ENCODE results near the gene ITPK1.
"Not testable (repeated sequence)": the region's sequence is repeated elsewhere in the genome, so short reads cannot be mapped to it uniquely, and the experiment has no call there.

ITPK1 gene

DNA sequence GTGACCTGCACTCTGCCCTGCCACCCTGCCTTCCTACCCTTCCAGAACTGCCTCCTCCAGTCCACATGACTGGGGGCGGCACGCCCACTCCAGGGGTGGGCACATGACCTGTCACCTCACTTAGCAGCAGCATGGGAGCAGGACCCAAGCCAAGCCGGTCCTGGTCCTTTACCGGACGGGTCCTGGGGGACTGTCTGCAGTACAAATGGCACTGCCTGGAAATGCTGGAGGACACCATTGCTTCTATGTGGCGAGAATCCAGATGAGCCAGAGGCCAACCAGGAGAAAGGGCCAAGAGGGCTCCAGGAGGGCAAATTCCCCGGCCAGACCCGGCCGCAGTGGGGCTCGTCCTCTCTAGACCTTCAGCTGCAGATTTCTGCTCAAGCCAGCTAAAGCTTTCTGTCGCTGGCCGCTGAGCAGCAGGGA lies 33.1 kb downstream of the ITPK1 start:
- DNase-seq: no peak

DNA sequence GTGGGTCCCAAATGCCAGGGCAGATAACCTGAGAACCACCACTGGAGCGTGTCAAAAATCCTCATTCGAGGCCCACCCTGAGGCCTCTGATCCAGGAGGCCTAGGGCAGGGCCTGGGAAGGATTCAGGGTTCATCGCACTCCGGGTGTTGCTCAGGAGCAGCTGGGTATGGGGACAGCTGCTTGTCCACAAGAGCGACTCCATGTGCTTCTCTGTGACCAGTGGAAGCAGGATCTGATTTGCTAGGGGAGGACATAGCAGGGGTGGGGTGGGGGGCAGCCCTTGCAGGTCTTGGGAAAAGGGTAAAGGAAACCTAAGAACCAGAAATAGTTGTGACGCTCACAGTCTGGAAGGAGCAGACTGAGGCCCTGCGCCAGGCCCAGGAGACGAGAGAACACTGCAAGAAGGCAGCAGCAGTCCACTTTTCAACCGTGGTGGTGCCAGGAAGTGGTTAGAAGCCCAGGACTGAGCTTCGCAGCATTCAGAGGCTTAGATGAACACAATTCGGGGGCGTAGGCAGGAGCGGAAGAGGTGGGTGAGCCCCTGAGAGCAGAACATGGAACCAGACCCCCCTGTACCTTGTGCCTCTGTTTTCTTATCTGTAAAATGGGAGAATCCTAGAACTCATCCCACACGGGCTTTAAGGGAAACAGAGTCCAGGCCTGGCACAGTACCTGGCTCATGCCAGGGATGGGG lies 33.7 kb downstream of the ITPK1 start:
- no peak for DNase-seq

DNA sequence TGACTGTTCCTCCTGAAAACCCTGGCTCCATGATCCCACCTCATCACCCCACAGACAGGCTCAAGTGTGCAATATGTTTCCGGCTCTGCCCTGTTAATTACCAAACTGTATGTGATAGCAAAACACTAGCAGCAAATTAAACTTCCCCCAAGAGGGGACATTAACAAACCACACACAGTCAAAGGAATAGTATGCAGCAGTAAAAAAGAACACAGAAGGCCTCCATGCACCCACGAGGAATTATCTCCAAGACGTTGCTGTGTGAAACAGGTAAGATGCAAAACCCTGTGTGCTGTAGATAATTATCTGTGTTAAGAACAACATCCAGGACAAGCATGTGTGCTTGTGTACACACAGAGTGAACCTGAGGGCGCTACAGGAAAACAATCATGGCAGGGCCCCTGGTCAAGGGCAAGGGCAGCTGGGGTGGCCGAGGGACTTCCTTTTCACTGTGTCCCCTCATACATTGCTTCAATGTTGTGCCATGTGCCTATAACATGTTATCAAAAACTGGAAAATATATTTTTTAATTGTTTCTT lies 35.8 kb downstream of the ITPK1 start:
- no peak for DNase-seq

DNA sequence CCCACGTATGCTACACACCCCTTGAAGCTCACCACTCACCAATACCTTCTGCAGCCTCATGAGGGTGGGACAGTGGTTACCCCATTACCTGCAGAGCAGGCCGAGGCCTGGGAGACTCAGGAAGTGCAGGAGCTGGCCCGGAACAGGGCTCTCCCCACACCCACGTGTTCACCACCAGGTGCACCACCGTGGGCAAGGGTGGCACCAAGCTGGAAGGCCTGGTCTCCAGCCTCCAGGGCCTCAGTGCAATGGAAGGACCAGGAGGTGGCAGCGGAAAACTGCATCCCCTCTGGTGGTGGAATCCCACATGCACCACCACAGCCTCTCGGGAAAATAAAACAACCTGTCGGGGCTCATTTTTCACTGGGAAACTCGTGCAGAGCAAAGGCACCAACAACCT lies 36.4 kb downstream of the ITPK1 start:
- DNase-seq: no peak

DNA sequence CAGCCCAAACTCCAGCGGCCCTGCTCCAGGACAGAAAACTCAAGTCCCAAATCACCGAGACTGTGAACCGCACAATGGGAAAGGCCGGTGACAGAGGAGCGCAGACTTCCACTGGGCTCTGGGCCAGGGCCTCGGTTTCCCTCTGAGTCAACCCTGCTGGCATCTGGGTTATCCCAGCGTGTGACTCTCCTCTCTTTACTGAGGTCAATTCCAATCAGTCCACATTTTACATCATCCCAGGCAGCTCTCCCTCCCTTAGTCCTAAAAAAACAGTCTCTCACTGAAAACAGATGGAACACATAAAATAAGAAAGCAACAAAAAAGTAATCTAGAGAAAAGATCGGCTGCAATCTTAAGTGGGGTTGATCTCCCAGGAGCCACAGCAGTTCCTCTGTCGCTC lies 36.9 kb downstream of the ITPK1 start:
- no peak for DNase-seq

DNA sequence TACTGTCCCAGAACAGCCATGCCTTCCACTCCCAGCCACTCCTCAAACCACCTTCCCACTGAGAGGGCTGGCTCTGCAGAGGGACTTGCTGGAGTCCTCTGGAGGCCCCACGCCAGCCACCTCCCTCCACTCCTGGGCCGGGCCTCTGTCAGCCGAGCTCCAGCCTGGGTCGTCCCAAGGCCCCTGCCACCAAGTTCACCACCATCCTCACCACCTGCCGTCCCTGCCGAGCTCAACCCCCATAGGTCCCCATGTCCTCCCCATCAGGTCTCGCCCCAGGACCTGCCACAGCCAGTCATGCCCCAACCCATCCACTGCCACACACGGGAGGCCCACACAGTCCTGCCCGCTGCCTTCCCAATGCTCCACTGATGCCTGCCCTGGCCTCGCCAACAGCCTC lies 39.0 kb downstream of the ITPK1 start:
- DNase-seq: no peak

DNA sequence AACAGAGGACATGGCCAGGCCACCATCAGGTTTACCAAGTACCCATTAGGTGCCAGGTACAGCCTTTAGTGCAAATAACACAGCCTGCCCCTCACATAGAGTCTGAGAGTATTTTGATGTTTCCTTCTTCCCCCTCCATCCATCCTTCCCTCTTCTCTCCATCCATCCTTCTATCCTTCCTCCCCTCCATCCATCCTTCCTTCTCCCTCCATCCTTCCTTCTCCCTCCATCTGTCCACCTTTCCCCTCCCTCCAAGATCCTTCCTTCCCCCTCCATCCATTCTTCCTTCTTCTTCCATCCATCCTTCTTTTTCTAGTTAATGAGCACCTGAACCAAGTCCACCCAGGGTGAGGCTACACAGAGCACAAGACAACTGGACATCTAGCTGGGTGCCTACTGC lies 39.8 kb downstream of the ITPK1 start:
- no peak for DNase-seq

DNA sequence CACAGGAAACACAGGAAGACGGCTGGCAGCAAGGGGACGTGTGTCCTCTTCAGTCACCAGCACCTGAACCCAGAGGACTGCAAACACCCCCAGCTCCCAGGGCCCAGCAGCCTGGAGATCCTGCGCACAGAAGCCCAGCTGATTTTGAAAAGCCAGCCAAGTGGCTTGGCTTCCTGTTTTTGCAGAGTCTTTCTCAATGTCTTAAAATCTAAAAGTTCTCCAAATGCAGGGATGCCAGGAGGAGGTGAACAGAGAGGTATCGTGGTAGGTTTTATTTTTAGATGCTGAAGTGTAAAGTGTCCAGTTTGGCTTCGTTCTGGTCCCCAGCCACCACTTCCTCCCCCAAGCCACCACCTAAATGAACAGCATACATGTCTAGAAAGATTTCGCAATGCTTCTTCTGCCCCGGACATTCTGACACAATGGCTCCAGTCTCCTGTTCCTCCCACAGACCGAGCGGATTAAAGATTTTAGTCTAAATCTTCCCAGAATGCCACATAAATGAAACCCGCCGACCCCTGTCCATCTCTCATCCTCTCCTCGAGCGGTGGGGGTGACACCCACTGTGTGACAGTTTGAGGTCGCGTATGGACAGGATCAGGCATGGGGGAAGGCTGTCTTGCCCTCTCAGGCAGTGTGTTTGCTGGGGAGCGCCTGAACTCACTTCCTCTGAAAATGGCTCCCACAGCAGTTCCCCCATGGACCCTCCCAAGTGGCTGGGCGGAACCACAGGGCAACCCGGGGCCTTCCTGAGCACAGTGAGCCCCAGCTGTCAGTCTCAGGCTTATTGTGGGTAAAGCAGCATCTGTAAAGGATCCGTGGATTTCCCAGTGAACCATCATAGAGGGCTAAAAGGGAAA lies 41.6 kb downstream of the ITPK1 start:
- DNase-seq: no peak

DNA sequence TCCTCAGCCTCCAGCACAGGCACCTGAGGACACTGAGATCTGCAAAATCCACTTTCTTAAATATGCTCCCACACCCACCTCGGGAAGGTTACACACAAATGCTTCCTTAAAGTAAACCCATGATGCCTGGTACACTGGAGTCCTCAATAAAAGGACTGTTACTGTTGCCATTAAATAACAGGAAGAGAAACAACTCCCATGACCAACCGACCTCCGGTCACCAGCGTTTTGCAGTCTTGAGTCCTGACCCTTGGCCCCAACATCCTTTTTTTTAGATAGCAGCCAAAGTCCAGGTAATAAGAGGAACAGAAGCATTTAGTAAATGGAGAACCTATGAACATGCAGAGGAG lies 42.4 kb downstream of the ITPK1 start:
- DNase-seq: no peak

DNA sequence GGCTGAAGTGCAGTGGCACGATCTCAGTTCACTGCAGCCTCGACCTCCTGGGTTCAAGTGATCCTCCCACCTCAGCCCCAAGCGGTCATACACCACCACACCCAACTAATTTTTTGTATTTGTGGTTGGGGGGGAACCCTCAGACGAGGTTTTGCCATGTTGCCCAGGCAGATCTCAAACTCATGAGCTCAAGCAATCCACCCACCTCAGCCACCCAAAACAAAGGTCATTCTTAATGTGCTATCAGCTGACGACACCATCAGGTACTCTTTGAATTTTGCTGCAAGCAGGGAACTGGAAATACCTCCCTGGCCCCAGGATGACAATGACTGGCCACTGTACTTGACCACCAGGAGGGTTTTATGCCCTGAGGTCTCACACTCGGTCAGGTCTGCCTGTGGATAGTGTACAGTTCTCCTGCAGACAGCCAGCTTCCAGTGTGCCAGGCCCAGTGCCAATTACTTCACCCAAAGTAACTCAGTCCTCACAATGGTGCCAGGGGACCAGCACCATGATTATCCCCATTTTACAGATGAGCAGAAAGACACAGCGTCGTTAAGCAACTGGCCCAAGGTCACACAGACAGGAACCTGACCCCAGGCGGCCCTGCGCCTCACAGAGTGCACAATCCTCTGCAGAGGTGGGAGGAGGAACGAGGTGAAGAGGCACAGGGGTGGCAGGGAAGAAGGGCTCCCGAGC lies 42.9 kb downstream of the ITPK1 start:
- no peak for DNase-seq

DNA sequence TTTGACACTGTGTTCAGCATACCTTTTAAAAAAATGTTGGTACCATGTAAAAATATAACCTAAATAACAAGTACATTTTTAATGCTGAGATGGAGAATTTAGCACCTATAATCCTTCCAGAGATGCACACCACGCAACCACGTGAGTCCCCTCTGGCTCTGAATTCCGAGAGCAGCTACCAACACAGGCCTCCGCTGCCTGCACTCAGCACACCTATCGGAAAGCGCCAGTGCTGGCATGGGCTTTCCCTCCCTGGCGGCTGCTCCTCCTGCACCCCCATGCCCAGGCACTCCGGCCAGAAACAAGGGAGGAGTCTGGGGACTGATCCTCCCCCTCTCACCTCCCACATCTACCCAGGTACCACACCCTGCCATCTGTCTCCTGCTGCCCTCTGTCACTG lies 47.0 kb downstream of the ITPK1 start:
- no peak for DNase-seq

DNA sequence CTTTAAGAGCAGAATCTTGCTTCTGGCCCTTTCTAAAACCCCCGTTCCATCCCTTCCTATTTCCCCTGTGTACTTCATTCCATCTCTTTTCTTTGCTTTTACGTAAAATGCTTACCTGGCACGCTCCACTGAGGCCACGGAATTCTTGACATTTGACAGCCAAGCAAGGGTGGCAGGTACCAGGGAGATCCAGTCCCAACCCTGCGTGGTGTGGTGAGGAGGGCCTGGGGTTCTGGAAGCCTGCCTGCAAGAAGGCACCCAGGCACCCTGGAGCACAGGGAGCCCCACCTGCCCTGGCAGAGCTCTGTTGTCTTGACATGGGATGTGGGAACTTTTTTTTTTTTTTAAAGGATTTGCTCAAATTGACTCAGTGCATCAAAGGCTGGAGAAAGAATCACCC lies 48.6 kb downstream of the ITPK1 start:
- no peak for DNase-seq

DNA sequence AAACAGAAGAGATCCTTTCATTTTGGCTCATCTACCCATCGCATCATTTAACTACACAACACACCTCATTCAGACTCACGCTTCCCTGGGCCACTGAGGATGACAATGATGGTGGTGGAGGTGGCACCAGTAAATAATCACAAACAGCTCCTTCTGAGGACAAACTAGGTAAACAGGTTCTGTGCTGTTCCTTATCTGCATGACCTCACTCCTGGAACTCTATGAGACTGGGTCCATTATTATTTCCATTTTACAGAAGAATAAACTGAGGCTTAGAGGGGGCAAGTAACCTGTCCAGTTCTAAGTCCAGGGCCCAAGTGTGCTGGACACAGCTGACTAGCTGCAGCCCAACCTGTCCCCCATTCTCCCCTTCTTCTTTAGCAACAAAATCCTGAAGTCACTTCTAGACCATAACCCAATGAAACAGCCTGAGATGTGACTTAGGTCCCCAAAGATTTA lies 50.4 kb downstream of the ITPK1 start:
- DNase-seq: no peak

DNA sequence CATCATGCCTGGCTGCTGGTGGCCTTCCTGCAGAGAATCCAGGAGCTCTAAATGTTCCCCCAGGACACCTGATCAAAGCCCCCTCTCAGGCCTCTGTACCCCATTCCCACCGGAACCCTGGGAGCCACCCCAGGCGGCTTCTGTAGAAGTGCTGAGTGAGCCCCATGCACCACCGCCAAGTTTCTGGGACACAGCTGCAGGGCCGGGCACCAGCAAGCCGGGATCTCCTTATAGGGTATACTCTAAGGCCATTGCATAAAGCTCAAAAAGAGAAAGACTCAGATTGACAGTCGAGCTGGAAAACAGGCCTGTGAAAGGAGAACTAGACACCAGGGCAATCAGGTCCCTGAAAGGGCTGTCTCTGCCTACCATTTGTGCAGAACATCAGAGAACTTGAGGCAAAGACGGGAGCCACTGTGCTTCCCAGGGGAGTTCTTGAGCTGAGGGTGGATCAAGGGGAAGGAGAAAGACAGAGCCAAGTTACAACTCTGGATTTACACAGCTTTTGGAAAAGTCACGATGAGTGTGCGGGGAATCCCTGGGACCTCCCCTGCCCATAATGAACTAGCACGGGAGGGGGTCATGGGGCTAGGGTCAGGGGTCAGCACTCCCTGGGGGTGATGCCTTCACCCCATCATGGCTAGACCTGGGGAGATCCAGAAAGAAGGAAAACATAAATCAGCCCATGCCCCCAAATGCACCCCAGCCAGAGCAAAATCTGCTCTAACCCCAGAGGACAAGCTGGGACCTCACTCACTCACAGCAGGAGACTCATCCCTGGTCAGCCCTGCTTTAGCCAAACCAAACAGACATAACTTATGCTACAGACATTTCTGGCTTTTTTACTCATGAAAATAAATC lies 51.1 kb downstream of the ITPK1 start:
- DNase-seq: no peak

DNA sequence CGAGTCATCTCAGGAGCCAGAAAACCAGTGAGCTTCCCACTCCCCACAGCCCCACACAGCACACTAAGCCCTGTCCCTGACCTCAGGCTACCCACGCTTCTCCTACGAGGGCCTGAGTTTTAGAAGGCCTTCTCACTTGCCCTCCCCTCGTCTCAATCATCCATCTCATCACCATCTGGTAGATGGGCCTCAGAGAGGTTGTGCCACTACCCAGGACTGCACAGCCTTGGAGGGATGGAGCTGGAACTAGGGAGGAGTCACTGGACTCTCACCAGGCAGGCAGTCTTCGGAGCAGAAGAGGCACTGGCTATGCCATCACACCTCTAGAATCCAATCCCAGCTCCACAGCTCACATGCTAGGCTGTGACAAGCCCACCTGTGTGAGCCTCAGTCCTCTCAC lies 52.3 kb downstream of the ITPK1 start:
- DNase-seq: no peak

DNA sequence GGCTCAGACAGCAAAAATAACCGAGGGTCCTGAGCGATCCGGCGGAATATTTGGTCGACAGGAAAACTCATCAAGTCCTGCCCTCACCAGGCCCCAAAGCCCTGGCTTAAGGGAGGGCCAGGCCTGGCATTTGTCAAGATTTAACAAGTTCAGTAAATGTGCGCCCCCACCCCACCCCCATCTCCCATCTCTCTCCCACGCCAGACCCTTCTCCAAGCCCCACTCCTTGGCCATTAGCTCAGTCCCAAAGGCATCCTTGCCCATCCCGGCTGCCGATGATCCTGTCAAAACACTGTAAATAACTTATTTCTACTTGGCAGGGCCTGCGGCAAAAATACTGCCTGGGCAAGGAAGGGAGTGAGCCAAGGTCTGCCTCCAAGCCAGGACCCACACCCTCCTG lies 52.8 kb downstream of the ITPK1 start:
- DNase-seq: no peak

DNA sequence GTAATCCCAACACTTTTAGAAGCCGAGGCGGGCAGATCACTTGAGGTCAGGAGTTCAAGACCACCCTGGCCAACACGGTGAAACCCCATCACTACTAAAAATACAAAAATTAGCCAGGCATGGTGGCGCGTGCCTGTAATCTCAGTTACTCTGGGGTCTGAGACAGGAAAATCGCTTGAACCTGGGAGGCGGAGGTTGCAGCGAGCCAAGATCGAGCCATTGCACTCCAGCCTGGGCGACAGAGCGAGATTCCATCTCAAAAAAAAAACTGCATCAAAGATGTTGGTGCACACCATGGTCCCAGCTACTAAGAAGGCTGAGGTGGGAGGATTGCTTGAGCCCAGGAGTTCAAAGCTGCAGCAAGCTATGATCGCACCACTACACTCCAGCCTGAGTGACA lies 53.7 kb downstream of the ITPK1 start:
- DNase-seq: not testable (repeated sequence)

DNA sequence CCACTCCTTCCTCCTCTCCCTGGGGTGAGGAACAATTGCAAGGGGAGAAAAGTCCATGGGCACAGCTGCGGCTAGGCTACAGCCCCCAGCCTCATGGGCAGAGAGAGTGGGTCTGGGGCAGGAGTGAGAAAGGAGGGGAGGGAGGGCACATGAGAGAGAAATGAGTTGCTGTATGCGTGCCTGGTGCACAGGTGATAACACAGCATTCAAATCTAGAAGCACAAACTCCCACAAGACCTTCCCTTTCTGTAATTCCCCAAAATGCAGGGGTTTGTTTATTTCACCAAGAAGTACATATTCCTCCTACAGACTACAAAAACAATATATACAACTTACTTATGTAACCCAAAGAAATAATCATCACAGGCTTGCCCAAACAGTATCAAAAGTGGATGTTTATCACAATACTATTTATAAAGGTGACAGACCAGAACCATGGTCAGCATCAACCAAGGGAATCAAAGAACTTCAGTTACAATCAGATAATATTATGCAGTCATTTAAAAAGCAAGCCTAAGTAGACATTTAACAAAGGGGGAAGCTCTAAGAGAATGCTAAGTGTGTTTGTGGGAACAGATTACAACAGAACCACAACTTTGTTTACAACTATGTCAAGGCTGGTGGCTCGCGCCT lies 54.2 kb downstream of the ITPK1 start:
- no peak for DNase-seq

DNA sequence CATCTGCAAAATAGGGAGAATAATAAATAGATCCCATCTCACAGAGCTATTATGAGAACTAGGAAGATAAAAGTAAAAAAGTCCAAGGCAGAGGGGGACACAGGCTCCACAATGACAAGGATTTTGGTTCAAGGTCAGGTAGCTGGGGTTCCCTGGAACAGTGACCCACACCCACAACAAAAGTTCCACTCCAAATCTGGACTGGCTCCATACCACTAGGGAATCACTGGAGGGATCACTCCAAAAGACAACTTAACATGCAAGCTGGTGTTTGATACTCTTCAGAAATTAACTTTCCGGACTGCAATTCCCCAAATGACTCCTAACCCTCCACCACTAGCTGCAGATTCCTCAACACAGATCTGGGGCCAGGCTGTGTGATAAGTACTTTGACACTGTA lies 54.9 kb downstream of the ITPK1 start:
- no peak for DNase-seq

DNA sequence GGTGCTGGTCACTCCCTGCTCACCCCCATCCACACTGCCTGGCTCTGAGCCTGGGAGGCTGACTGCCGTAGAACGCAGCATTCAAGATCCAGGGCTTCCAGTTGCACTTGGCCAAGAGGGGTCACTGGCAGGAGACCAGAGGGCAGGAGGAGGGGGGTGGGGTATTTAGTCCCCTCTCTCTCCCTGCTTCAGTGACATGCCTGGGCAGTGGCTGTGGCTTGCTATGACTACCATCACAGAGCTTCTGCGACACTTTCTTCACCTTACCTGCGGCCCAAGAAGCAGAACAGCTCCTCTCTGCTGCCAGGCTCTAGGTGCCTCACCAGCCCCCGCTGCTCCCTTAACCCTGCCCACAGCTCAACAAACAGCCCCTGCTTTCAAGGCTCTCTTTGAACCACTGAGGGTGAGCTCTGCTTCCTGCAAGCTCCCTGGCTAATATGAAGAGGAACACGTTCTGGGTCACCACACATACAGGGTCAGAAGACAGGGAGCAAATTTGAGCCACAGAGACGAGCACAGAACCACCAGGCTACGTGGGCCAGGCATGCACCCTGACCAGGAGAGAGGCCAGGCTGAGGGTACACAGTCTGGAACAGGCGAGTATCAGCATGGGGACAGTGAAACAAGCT lies 55.7 kb downstream of the ITPK1 start:
- DNase-seq: no peak

DNA sequence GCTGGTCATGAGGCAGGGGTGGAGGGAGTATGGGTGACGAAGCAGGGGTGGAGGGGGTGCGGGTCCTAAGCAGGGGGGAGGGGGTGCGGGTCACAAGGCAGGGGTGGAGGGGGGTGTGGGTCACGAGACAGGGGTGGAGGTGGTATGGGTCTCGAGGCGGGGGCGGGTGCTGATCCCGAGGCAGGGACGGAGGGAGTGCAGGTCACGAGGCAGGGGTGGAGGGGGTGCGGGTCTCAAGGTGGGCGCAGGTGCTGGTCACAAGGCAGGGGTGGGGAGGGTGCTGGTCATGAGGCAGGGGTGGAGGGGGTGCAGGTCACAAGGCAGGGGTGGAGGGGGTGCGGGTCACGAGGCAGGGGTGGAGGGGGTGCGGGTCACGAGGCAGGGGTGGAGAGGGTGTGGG lies 56.5 kb downstream of the ITPK1 start:
- no peak for DNase-seq
